ENCODE results near the gene C17orf114.
A peak's percentile ranks its signal among the peaks of the same experiment; 100 is the strongest.

The C17orf114 gene

DNA sequence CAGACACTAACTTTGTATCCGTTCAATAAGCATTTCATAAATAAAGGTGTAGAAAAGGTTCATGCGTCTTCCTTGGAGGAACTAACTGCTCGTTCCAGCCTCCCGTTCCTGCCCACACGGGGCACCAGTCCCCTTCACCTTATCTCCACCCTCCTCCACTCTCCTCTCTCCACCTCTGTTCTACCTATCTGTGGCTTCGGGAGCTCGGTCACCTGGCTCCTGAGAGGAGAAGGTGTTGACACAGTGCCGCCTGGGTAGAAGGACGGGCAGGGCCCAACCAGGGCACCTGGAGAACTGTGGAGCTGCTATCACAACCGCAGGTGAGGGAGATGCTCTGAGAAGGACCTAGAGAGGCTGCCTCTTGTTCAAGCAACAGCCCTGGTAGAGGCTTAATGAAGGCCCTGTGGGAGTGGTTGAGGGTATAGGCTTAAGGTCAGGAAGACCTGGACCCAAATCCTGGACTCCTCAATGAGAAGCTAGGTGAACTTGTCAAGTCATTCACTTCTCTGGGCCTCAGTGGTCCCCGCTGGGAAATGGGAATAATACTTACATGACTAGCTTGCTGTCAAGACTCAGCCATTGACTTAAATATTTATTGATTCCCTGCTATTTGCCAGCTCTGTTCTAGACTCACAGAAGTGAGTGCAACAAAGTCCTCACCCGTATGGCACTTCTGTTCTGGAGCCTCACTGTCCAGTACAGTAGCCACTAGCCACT is 21.4 kb upstream of the C17orf114 start:
- DNase-seq (ENCODE audit: low spot score): no peak

DNA sequence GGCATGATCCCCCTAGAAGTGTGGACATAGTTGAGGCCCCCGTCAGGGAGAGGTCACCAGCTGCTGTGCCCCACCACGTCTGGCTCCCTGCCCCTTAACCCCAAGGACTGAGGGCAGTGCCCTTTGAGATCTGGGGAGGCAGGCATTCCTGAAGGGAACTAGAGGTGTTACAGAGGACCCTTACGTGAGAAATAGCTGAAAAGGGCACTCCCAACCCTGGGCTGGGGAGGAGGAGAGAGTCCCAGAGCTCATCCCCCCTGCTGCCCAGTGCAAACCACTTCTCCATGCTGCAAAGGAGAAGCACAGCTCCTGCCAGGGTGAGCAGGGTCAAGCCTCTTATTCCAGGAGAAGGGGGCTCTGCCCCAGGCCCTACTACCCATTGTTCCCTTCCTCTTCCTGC is 20.7 kb upstream of the C17orf114 start:
- DNase-seq (ENCODE audit: low spot score): no peak

DNA sequence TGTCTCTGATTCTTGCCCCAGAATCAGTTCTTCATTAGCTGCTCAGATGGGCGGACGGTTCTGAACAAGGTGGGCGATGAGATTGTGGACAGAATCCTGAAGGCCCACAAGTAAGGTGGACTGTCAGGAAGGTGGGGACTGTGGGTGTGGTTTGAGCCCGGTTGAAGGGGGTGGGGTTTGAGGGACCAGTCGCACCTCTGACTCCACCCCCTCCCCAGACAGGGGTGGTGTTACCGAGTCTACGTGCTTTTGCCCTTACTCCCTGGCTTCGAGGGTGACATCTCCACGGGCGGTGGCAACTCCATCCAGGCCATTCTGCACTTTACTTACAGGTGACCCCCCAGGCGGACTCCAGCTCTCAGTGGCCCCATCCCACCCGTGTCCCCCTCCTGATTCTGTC is 16.1 kb upstream of the C17orf114 start:
- no peak for DNase-seq (ENCODE audit: low spot score)

DNA sequence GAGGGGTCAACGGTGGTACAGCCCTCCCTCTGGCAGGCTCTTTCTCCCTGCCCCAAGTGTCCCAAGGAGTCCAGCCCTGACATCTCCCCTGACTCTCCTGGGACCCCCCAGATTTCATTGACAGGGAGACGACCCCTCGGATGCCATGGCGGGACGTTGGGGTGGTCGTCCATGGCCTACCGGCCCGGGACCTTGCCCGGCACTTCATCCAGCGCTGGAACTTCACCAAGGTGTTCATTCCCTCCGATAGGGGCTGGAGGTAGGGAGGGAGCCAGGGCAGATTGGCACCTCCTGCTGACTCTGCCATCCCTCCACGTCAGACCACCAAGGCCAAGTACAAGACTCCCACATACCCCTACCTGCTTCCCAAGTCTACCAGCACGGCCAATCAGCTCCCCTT is 14.7 kb upstream of the C17orf114 start:
- DNase-seq (ENCODE audit: low spot score): no peak

DNA sequence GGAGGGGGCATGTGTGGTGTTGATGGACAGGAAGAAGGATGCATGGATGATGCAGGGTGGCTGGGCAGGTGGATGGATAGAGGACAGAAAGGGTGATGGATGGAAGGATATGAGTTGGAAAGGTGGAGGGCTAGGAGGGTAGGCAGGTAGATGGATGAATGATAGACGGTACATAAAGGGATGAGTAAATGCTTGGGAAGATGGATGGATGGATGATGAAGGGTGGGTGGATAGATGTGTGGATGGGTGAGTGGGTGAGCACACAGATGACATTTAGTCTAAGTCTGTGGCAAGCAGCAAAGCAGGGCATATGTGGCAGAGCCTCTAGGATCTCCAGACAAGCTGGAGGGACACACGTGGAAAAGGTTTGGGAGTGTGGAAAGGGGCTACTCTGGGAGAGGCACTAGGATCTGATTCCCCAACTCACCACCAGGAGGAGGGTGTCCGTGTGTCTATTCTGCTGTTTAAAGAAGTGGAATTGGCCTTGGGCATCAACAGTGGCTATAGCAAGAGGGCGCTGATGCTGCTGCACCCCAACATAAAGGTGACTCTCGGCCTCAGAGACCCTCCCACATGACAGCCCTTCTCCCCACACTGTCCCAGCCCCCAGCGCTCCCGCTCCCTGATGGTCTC is 13.0 kb upstream of the C17orf114 start:
- DNase-seq (ENCODE audit: low spot score): no peak

DNA sequence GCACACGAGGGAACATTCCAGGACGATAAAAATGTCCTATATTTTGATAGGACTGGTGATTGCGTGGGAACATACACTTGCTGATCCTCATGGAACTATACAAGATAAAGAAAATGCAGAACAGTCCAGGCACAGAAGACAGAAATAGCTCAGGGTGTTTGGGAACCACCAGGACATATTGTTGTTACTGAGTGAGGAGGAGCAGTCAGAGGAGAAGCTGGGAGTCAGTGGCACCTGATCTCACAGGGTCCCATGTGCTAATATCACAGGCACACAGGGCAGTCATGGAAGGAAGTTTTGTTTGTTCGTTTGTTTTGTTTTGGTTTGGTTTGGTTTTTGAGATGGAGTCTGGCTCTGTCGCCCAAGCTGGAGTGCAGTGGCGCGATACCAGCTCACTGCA is 10.6 kb upstream of the C17orf114 start:
- DNase-seq (ENCODE audit: low spot score): no peak

DNA sequence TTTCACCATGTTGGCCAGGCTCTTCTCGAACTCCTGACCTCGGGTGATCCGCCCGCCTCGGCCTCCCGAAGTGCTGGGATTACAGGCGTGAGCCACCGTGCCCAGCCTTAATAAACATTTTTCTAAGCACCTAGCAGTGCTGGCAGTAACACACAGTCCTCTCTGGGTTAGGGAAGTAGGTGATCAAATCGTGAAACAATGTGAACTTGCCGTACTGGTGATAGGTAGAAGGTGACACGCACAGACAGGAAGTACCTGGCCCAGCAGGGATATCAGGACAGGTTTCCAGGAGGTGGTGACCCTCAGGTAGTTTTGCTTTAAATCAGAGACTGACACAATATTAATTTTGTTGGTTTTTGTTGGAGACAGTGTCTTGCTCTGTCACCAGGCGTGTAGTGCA is 9.3 kb upstream of the C17orf114 start:
- no peak for DNase-seq (ENCODE audit: low spot score)

DNA sequence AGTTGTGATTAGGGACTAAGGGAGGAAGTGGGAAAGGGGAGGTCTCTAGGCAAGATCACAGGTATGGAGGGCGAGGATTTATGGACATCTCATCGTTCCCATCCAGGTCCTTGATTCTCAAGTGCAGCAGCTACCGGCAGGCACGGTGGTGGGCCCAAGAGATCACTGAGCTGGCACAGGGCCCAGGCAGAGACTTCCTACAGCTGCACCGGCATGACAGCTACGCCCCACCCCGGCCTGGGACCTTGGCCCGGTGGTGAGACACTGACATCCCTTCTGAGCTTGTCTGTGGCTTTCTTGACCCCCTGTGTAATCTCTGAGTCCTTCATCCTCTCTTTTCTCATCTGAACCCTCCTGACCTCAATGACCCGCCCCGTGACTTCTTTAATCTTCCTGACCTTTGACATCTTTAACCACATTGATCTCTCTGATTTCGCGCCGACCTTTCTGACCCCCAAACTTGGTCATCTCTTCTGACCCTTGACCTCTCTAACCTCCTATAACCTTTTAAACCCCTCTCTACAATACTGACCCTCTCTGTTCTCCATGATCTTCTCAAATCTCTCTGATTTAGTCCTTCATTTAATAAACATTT is 8.7 kb upstream of the C17orf114 start:
- DNase-seq (ENCODE audit: low spot score): no peak

DNA sequence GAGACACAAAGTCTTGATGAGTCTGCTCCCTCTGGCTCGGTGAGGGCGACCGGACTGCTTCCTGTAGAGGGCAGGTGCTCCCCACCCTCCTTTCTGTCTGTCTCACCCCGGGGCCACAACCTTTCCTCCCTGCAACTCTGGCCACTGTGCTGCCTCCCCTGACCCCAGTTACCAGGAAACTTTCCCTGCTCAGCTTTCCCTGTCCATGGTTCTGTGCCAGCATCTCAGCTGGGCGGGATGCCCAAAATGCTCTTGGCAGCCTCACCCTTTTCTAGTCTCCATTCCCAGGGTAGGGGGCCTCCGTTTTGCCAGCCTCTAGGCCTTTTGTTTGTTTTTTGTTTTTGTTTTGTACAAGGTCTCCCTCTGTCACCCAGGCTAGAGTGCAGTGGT is 6.2 kb upstream of the C17orf114 start:
- DNase-seq (ENCODE audit: low spot score): no peak

DNA sequence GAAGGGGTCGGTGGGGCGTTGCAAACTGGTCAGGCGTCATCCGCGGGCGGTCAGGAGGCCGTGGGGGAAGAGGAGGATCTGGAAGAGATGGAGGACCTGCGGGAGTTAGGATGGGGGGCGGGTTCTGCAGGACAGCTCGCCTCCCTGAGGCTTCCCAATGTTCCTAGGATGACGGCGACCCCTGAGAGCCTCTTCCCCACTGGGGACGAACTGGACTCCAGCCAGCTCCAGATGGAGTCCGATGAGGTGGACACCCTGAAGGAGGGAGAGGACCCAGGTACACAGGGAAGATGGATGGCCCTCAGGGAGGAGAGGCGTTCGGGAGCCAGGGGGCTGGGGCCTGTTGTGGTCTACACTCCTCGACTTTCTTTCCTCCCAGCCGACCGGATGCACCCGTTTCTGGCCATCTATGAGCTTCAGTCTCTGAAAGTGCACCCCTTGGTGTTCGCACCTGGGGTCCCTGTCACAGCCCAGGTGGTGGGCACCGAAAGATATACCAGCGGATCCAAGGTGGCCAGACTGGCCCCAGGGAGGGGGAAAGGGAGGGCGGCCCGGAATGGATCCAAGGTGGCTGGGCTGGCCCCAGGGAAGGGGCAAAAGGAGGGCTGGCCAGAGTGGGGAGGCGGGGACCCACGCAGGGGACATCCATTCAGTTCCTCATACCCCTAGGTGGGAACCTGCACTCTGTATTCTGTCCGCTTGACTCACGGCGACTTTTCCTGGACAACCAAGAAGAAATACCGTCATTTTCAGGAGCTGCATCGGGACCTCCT is 5.7 kb upstream of the C17orf114 start:
- DNase-seq (ENCODE audit: low spot score): no peak

DNA sequence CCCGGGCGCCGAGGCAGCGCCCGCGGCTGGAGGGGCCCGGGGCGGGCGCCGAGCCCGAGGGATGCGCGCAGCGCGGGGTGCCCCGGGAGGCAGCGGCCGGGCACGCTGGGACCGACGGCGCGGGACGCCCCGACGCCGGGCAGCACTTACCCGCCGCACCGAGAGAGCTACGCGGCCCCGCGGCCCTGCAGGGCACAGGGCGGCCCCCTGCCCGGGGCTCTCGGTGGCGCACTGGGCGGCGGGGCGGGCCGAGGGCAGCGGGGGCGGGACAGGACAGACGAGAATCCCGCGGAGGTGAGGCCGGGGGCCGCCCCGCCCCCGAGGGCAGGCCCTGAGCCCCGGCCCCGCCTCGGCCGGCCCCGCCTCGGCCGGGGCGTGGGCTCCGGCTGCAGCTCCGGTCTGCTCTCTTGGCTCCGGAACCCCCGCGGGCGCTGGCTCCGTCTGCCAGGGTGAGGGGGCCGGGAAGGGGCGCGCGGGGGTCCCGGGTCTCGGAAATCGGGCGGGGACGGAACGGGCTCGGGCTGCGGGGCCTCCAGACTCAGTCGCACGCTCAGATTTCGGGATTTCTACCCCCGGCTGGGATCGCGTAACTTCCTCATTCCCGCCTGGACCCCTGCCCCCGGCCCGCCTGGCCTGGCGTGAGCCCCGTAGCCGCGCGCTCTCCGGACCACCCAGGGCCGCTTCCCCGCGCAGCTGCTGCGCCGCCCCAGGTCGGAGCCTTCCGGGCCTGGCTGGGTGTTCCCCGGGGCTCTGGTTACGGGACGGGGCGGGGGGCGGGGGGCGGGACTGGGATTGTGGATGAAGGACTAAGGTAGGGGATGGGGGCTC is 4.9 kb upstream of the C17orf114 start, which contains the start of gene PLD2:
PLD2 (plus strand) TSS at position 376 of the 828 bp plus-strand sequence. CDS start 621 bp downstream, outside the sequence.
- peak; percentile 34 for DNase-seq (ENCODE audit: low spot score)

DNA sequence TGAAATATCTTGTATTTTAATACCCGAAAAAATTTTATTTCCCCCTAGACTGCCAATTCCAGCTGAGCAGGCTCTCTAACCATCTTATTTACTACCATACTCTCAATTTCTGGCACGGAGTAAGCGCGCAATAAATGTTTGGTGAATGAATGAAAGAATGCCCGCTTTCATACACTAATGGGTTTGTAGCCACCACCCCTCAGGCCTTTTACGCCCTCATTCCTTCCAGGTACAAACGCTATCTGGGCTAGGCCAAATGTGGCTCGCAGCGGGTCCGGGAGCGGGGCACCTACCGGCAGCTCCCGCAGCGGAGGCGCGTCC is 4.3 kb upstream of the C17orf114 start:
- DNase-seq (ENCODE audit: low spot score): no peak

DNA sequence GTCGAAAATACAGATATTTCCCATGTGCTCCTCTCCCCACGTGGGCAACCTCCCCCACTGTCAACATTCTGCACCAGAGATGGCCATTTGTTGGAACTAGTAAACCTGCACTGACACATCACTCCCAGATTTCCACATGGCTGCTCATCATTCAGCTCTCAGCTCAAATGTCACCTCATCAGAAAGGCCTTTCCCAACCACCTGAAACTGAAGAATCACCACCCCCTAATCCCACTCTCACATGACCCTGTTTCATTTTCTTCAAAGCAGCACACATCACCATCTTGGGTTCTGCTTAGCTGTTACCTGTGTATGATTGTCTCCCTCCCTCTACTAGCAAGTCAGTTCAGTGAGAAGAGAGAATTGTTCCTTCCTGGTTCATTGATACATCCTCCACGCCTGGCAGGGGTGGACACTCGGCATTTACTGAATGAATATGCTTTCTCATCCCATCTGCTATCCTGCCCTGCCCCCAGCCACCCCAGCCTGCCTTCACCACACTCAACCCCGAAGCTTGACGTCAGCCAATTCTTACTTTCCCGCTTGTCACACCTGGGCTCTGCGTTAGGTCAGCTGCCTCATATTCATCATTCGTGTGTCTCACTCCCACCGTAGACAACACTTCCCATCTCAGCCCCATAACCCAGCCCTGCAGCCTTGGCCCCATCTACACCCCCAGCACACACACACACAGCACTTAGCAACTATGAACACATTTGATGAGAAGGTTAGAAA is 1.5 kb downstream of the C17orf114 start:
- no peak for DNase-seq (ENCODE audit: low spot score)

DNA sequence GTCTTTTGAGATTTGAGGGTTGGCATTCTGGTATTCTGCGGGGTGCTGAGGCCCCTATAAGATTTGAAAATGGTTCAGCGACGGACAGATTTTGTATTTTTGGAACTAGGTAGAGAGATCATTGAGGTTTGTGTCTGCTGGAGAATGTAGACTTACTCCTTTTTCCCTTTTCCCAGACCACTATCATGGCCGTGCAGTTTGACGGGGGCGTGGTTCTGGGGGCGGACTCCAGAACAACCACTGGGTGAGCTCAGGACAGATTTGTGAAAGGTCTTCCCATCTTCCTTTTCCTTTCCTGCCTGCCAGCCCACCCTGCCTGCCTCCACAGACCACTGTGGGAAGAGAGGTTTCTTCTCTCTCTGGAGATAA is 5.6 kb downstream of the C17orf114 start:
- no peak for DNase-seq (ENCODE audit: low spot score)

DNA sequence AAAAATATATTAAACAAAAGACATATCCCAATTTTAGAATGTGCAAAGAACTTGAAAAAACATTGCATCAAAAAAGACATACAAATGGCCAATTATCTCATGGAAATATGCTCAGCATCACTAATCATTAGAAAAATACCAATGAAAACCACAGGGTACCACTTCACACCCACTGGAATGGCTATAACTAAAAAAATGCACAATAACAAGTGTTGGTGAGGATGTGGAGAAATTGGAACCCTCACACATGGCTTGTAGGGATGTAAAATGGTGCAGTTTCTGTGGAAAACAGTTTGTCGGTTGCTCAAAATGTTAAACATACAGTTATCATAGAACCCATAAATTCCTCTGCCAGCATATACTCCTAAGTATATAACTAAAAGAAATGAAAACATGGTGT is 7.0 kb downstream of the C17orf114 start:
- no peak for DNase-seq (ENCODE audit: low spot score)

DNA sequence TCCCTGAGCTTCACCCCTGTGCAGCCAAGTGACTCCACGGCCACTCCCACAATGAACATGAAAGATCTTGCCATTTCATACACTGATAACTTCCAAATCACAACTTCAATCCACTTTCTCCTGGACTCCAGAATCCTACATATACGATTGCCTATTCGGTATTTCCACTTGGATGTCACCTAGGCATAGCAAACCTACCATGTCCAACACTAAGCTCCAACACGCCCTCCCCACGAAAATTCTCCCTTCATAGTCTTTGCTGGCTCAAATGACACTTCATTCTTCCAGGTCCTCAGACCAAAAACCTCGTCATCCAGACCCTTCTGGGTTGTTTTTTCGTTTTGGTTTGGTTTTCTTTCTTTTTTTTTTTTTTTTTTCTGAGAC is 11.4 kb downstream of the C17orf114 start:
- no peak for DNase-seq (ENCODE audit: low spot score)

DNA sequence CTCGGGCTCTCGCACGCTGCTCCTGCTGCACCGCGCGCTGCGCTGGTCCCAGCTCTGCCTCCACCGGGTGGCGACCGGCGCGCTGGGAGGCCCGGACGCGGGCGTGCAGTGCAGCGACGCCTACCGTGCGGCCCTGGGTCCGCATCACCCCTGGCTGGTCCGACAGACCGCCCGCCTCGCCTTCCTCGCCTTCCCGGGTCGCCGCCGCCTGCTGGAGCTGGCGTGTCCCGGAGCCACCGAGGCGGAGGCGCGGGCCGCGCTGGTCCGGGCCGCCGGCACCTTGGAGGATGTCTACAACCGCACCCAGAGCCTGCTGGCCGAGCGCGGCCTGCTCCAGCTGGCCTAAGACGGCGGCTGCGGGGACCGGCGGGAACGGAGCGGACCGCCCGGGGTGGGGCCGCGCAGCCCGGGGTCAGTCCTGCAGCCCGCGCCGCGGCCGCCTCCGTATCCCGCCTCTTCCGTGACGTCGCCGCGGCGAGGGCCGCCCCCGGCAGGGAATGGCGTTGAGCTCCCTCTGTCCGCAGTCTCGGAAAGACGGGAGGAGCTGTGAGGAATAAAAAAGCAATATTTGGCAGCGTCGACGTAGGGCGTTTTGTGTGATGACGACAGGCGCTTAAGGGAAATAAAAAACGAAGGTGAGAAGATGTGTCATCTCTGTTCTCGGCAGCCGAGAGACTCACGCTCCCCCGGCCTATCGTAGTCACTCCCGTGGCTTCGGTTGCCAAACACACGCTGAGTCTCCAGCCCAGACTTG is 12.0 kb downstream of the C17orf114 start:
- DNase-seq (ENCODE audit: low spot score): peak; percentile 69

DNA sequence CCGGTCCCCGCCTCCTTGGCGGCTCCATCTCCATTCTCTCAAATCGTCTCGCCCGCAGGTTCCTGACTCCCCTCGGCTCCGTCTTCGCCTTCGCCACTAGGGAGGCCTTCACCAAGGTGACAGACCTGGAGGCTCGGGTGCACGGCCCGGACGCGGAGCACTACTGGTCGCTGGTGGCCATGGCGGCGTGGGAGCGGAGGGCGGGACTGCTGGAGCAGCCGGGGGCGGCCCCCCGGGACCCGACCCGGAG is 12.5 kb downstream of the C17orf114 start:
- DNase-seq (ENCODE audit: low spot score): no peak

DNA sequence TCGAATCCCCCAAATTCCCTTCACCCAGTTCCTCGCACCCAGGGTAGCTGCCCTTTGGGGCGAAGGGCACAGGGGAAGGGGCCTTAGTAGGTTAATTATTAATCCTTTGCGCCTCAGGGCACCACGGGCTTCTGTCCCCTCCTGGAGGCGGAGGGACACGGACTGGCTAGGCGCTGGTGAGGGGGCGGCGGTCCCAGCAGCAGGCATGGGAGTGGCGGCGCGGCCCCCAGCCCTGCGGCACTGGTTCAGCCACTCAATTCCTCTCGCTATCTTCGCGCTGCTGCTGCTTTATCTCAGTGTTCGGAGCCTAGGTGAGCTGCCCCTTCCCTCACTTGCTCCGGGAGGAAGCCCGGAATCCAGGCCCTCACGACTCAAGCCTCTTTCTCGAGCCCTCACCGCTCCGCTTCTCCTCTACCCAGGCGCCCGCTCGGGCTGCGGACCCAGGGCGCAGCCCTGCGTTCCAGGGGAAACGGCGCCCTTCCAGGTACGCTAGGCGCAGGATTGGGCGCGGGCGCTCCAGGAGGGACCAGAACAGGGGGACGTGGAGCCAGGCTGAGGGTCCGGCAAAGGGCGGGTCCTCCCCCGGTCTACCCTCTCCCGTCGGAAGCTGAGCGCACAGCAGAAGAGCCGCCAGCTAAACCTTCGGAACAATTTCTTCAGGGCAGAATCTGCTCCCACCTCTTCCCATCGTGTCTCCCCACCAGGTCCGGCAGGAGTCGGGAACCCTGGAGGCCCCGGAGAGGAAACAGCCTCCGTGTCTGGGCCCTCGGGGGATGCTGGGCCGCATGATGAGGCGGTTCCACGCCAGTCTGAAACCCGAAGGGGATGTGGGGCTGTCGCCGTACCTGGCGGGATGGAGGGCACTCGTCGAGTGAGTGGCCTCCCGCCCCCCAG is 13.1 kb downstream of the C17orf114 start, which contains the start of gene GLTPD2:
GLTPD2 (plus strand) TSS at position 158 of the 894 bp plus-strand sequence; CDS start at position 206, 48 bp downstream.
- DNase-seq (ENCODE audit: low spot score): no peak

Data from H4 (cell line).